Astrocyte of the spinal cord (primary cell): ENCODE results near the gene MCU.
A peak's percentile ranks its signal among the peaks of the same experiment; 100 is the strongest.
"Not testable (repeated sequence)": the region's sequence is repeated elsewhere in the genome, so short reads cannot be mapped to it uniquely, and the experiment has no call there.

Source experiments
- DNase-seq: peaks from one replicate; pipeline ENCODE4 v3.0.0; 2011; ENCODE audit warnings: low read depth, low spot score
- H3K4me3 ChIP-seq: 2 replicates; pipeline ENCODE4 v1.5.1; 2011; ENCODE audit warnings: low read depth, mild to moderate bottlenecking, low read length, moderate library complexity
- in situ Hi-C: cut with HindIII; loops from 2 replicates; pipeline ENCODE4 v1.10.0; 2017; ENCODE audit warnings: low sequenced_read_pairs
- TF ChIP-seq, protein P1 (sequence below): IDR thresholded peaks from 2 replicates; pipeline ENCODE4 v1.5.1; 2012; ENCODE audit warnings: low read depth, mild to moderate bottlenecking, low read length, inconsistent platforms

MCU gene

DNA sequence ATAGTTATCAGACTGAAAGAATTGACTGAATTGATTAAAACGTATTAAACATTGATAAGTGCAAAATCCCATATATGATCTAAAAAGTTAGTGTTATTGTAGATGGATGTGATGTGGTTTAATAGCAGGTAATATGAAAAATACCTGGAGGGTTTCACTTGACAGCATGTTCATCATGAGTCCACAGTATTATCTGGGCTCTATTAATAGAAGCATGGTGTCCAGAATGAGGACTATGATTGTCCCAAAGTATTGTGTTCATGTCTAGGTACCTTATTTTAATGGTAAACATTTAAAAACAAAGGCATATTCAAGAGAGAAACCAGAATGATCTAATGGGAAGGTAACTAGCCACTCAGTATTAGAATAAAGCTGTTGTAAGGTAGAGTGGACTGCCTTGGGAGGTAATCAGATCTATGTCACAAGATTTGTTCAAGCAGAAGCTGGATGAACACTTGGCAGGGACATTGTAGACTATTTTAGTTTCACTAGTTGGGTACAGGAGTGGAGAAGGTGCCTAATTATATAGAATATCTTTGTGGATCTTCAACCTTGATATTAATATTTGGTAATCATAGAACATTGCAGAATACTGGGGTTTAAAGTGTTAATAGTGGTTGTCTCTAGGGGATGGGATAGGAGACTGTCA, 43.5 kb downstream of the MCU start:
- TF ChIP-seq, protein P1, sequence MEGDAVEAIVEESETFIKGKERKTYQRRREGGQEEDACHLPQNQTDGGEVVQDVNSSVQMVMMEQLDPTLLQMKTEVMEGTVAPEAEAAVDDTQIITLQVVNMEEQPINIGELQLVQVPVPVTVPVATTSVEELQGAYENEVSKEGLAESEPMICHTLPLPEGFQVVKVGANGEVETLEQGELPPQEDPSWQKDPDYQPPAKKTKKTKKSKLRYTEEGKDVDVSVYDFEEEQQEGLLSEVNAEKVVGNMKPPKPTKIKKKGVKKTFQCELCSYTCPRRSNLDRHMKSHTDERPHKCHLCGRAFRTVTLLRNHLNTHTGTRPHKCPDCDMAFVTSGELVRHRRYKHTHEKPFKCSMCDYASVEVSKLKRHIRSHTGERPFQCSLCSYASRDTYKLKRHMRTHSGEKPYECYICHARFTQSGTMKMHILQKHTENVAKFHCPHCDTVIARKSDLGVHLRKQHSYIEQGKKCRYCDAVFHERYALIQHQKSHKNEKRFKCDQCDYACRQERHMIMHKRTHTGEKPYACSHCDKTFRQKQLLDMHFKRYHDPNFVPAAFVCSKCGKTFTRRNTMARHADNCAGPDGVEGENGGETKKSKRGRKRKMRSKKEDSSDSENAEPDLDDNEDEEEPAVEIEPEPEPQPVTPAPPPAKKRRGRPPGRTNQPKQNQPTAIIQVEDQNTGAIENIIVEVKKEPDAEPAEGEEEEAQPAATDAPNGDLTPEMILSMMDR: no peak
- H3K4me3 ChIP-seq: no peak overlapping the region
- no peak for DNase-seq
- in situ Hi-C loops: no loop called here

DNA sequence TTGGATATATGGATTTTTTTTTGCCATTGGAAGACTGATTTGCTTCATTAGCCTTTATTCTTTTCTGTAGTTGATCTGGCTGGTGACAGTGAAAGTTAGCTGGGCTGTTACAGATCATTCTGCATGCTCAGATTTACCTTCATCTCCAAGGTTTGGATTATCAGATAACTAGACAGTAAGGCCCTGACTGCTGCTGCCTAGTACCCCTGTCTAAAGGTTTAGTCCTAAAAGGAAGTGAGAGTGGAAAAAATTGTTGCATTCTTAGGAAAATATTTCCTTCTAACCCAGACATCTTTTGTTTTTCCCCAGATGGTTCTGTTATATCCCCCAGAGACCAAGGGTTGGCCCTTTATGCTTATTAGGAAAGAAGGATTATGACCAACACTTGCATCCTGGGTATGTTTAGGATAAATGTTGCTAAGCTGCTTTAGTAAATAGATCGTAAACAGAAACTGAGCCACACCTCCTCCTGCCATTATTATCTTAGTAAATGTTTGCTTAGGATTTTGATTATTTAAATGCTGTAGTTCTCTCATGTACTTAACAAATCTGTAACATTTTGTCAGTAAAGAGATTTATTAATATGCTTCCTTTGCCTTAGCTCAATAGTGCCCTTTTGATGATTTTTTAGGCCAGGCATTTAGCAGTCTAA, 44.4 kb downstream of the MCU start:
- TF ChIP-seq, protein P1: no peak
- in situ Hi-C loops: no loop called here
- no peak overlapping the region for H3K4me3 ChIP-seq
- peak; percentile 49 for DNase-seq

DNA sequence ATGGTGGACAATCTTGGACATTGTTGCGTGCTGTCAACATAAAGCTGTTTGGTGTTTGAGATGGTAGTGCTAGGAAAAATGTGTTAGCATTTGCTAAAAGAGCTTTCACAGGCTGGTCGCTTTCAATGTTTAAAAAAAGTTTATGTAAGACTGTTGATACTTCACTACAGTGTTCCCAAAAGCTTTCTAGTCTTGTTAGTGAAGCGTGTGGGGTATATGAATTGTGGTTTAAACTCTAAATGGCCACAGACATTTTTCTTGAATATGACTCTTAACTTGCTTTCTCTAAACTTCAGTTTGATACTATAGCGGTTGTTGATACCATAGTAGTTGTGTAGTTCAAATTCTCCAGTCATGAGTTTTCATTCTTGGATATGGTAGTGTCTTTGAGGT, 44.9 kb downstream of the MCU start:
- DNase-seq: no peak
- TF ChIP-seq, protein P1: no peak
- in situ Hi-C loops: no loop called here
- H3K4me3 ChIP-seq: no peak overlapping the region

DNA sequence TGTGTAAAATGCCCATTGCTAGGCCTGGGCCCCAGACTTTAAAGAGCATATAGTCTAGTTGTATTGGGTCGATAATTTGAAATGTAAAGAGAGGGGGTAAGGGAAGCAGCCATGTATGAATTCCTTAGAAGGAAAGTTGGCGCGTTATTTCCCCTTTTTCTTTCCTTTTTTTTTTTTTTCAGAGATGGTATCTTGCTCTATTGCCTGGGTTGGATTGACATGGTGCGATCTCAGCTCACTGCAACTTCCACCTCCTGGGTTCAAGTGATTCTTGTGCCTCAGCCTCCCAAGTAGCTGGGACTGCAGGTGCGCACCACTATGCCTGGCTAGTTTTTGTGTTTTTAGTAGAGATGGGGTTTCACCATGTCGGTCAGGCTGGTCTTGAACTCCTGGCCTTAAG, 45.4 kb downstream of the MCU start:
- in situ Hi-C loops, H3K4me3 ChIP-seq, DNase-seq: not testable (repeated sequence)

DNA sequence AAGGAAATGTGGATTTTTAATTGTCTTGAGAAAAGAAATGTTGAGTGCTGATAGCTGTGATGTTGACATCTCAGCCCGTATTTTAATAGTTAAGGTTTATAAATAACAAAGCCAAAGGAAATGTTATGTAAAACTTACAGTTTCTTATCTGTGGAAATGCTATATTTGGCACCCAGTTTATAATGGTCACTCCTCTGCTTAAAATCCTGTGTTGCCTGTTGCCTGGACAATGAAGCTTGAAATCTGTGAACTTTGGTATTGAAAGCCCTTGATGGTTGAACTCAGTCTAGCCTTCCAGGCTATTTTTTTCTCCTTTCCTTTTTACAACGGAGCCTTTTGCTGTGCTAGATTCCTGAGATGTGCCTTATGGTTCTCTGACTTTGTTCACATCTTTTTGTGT, 46.5 kb downstream of the MCU start:
- TF ChIP-seq, protein P1: no peak
- in situ Hi-C loops: no loop called here
- no peak for DNase-seq
- H3K4me3 ChIP-seq: no peak overlapping the region

- no peak overlapping the region for H3K4me3 ChIP-seq
- in situ Hi-C loops: no loop called here
- DNase-seq: peak; percentile 72
- TF ChIP-seq, protein P1: no peak
Measured at GRCh38 chr10:72740528-72740927, 48.6 kb downstream of the MCU start.

- TF ChIP-seq, protein P1: no peak
- in situ Hi-C loops: no loop called here
- no peak overlapping the region for H3K4me3 ChIP-seq
- DNase-seq: no peak
Measured at GRCh38 chr10:72742092-72742491, 50.1 kb downstream of the MCU start.
